Measurements from ENCODE around the gene FGGY.

DNA sequence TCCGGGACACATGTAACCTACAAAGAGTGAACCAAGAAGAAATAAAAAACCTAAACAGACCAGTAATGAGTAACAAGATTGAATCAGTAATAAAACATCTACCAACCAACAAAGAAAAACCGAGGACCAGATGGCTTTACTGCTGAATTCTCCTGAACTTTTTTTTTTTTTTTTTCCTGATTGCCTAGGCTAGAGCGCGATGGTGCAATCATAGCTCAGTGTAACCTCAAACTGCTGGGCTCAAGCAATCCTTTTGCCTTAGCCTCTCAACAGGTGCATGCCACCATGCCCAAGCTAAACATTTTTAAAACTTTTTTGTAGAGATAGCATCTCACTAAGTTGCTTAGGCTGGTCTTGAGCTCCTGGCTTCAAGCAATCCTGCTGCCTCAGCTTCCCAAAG is 11.2 kb upstream of the FGGY start:
- TF ChIP-seq ZNF169 (tag by site-specific recombination; IDR thresholded peaks at IDR 0.05) (no peak), ZNF830 (tag by site-specific recombination; IDR thresholded peaks at IDR 0.05; ENCODE audit: low read depth) (no peak), HOXC10 (CRISPR knock-in tag; IDR thresholded peaks at IDR 0.05) (no peak)
- TF ChIP-seq, protein P1, sequence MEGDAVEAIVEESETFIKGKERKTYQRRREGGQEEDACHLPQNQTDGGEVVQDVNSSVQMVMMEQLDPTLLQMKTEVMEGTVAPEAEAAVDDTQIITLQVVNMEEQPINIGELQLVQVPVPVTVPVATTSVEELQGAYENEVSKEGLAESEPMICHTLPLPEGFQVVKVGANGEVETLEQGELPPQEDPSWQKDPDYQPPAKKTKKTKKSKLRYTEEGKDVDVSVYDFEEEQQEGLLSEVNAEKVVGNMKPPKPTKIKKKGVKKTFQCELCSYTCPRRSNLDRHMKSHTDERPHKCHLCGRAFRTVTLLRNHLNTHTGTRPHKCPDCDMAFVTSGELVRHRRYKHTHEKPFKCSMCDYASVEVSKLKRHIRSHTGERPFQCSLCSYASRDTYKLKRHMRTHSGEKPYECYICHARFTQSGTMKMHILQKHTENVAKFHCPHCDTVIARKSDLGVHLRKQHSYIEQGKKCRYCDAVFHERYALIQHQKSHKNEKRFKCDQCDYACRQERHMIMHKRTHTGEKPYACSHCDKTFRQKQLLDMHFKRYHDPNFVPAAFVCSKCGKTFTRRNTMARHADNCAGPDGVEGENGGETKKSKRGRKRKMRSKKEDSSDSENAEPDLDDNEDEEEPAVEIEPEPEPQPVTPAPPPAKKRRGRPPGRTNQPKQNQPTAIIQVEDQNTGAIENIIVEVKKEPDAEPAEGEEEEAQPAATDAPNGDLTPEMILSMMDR (tag by site-specific recombination; IDR thresholded peaks at IDR 0.05): no peak
- TF ChIP-seq, protein P2, sequence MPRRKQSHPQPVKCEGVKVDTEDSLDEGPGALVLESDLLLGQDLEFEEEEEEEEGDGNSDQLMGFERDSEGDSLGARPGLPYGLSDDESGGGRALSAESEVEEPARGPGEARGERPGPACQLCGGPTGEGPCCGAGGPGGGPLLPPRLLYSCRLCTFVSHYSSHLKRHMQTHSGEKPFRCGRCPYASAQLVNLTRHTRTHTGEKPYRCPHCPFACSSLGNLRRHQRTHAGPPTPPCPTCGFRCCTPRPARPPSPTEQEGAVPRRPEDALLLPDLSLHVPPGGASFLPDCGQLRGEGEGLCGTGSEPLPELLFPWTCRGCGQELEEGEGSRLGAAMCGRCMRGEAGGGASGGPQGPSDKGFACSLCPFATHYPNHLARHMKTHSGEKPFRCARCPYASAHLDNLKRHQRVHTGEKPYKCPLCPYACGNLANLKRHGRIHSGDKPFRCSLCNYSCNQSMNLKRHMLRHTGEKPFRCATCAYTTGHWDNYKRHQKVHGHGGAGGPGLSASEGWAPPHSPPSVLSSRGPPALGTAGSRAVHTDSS (tag by site-specific recombination; IDR thresholded peaks at IDR 0.05): no peak

Measured in HEK293 (cell line).